K562 (cell line): ENCODE data around the gene WDR5B. TPM values are rescaled to one million over a fixed set of nuclear protein-coding genes. Genes with fewer than 3 reads are reported as not detected.
A peak's percentile ranks its signal among the peaks of the same experiment; 100 is the strongest.

Source experiments
- C11orf30 ChIP-seq: fragments of 450-650 bp; IDR thresholded peaks from 2 replicates; pipeline ENCODE4 v1.6.1; 2016; ENCODE audit warnings: low read depth, mild to moderate bottlenecking
- CBFB ChIP-seq: sonication (generic); formaldehyde crosslinking; IDR thresholded peaks from 2 replicates; pipeline ENCODE4 v1.4.0; 2020; ENCODE audit warnings: mild to moderate bottlenecking, missing genetic modification reagents
- CREB1 ChIP-seq, 2 experiments: sonication (generic) in 1 of 2; formaldehyde crosslinking in 1 of 2; IDR thresholded peaks; 2 replicates each; pipeline versions ENCODE4 v1.6.1 to v1.8.0; 2012 to 2022; ENCODE audit warnings: inconsistent platforms in 1 of 2, mild to moderate bottlenecking in 1 of 2, missing genetic modification reagents in 1 of 2, moderate library complexity in 1 of 2
- GATAD2B ChIP-seq: fragments of 450-650 bp; IDR thresholded peaks from 2 replicates; pipeline ENCODE4 v1.6.1; 2017; ENCODE audit warnings: mild to moderate bottlenecking, borderline replicate concordance
- HNRNPLL ChIP-seq: fragments of 200-400 bp; formaldehyde crosslinking; IDR thresholded peaks from 2 replicates; pipeline ENCODE4 v1.6.1; 2017; ENCODE audit warnings: low read length, low read depth, mild to moderate bottlenecking; ENCODE audit not compliant: poor library complexity, severe bottlenecking
- HOXB6 ChIP-seq: fragments of 250-450 bp; sonication (Bioruptor Pico); IDR thresholded peaks from 2 replicates; pipeline ENCODE4 v1.5.1; 2022; ENCODE audit warnings: mild to moderate bottlenecking, borderline replicate concordance
- NR1H2 ChIP-seq: sonication (generic); formaldehyde crosslinking; IDR thresholded peaks from 2 replicates; pipeline ENCODE4 v1.4.0; 2020; ENCODE audit warnings: mild to moderate bottlenecking, missing genetic modification reagents
- NR3C1 ChIP-seq: sonication (generic); formaldehyde crosslinking; IDR thresholded peaks from 2 replicates; pipeline ENCODE4 v1.8.1; 2022; ENCODE audit warnings: missing genetic modification reagents
- POLR2A ChIP-seq: fragments of 450-650 bp; conservative IDR thresholded peaks from 2 replicates; pipeline ENCODE4 v1.6.1; 2016
- SRF ChIP-seq, 2 experiments: fragments of 250-450, 450-650 bp in 1 of 2; sonication (Bioruptor Pico) in 1 of 2; sonication (generic) in 1 of 2; formaldehyde crosslinking; IDR thresholded peaks; 2 replicates each; pipeline versions ENCODE4 v1.5.0 to v1.5.1; 2020 to 2022; ENCODE audit warnings: mild to moderate bottlenecking in 1 of 2, missing genetic modification reagents in 1 of 2
- ZNF174 ChIP-seq: fragments of 250-450 bp; sonication (Bioruptor Pico); IDR thresholded peaks from 2 replicates; pipeline ENCODE4 v1.4.0; 2020; ENCODE audit warnings: mild to moderate bottlenecking
- ZNF311 ChIP-seq: fragments of 250-450 bp; sonication (Bioruptor Pico); IDR thresholded peaks from 2 replicates; pipeline ENCODE4 v1.4.0; 2020; ENCODE audit warnings: mild to moderate bottlenecking, moderate library complexity
- ZNF77 ChIP-seq: fragments of 250-450 bp; sonication (Bioruptor Pico); IDR thresholded peaks from 2 replicates; pipeline ENCODE4 v1.5.0; 2020
- polyA plus RNA-seq, 8 experiments: library from polyadenylated mRNA; depleted of rRNA in 4 of 8; stranded (reverse) in 5 of 8; unstranded in 3 of 8; fragments of >200 nt; fragmentation: Nextera tagmentation in 2 of 8; fragmentation: Illumina TruSeq in 1 of 8; extraction: Ambion mirVana in 2 of 8; extraction: Trizol in 1 of 8; gene quantifications; 2 replicates each; pipeline versions ENCODE4 v1.2.1 to v1.2.3, GENCODE V29; 2011 to 2014; ENCODE audit warnings: inconsistent platforms in 1 of 8, missing spikeins in 1 of 8
- total RNA-seq, 7 experiments: library from RNA; depleted of rRNA in 6 of 7; stranded (reverse); fragments of >200 nt in 6 of 7; fragmentation: Illumina TruSeq in 2 of 7; extraction: Trizol in 2 of 7; gene quantifications; 2 replicates each; pipeline versions ENCODE4 v1.2.1 to v1.2.3, GENCODE V29; 2011 to 2021; ENCODE audit warnings: low replicate concordance in 1 of 7
- TF ChIP-seq, protein P1 (sequence below): fragments of 150-350 bp; conservative IDR thresholded peaks from 2 replicates; pipeline ENCODE4 v1.6.1; 2014; ENCODE audit warnings: low read length
- TF ChIP-seq, protein P2 (sequence below): fragments of 450-650 bp; IDR thresholded peaks from 2 replicates; pipeline ENCODE4 v1.6.1; 2014; ENCODE audit warnings: low read depth, mild to moderate bottlenecking, moderate library complexity, borderline replicate concordance
- TF ChIP-seq, protein P3 (sequence below), 2 experiments: IDR thresholded peaks; 2 replicates each; pipeline ENCODE4 v1.6.1; 2012; ENCODE audit warnings: improper control_type of control experiment in 2 of 2, low read depth in 2 of 2, low read length in 2 of 2, borderline replicate concordance in 1 of 2
- TF ChIP-seq, protein P4 (sequence below): IDR thresholded peaks from 2 replicates; pipeline ENCODE4 v1.6.1; 2012; ENCODE audit warnings: low read depth, low read length, improper control_type of control experiment, borderline replicate concordance

The WDR5B gene
- total and polyA plus RNA-seq, 9 of the 15 experiments (the other 6 are each of a cell fraction or from before 2014, with no cell fraction given): 2.8 to 10.1 (median 4.2) TPM

DNA sequence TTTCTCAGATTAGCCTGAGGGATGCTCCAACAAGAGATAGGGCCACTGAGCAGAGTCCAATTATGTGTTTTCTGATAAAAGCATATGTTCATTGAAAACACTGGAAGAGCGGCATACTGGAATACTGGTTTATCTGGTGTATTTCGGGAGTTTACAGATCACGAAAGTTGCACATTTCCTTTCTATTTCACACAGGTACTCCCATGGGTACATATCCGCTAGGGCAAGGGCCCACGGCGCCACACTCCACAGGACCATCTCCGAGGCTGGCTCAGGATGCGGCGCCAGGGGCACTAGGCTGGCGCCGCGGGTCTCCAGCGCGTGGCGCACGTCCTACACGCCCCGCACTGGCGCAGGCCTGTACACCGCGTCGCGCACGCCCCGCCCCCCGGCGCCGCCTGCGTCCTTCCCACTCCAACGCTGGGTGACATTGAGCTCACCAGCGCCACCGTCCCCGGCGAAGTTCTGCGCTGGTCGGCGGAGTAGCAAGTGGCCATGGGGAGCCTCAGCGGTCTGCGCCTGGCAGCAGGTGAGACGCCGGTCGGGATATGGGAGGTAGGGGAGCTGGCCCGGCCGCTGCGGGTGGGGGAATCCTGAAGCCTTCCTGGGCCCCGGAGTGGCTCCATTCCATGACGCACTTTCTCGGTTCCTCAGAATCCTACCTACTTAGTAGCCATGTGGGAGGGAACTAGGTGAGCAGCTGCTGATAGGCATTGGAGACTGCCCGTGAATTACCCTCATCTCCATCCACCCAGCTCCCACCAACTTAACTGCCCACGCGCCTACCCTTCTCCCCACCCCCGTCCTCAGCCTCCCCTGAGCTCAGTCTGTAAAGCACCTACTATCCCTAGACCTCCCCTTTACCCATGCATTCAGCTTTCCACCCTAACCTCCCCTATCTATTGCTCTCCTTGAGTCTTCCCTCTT is 31.8 kb downstream of the WDR5B start, which contains the start of gene FAM162A (continued):
- TF ChIP-seq, protein P1, sequence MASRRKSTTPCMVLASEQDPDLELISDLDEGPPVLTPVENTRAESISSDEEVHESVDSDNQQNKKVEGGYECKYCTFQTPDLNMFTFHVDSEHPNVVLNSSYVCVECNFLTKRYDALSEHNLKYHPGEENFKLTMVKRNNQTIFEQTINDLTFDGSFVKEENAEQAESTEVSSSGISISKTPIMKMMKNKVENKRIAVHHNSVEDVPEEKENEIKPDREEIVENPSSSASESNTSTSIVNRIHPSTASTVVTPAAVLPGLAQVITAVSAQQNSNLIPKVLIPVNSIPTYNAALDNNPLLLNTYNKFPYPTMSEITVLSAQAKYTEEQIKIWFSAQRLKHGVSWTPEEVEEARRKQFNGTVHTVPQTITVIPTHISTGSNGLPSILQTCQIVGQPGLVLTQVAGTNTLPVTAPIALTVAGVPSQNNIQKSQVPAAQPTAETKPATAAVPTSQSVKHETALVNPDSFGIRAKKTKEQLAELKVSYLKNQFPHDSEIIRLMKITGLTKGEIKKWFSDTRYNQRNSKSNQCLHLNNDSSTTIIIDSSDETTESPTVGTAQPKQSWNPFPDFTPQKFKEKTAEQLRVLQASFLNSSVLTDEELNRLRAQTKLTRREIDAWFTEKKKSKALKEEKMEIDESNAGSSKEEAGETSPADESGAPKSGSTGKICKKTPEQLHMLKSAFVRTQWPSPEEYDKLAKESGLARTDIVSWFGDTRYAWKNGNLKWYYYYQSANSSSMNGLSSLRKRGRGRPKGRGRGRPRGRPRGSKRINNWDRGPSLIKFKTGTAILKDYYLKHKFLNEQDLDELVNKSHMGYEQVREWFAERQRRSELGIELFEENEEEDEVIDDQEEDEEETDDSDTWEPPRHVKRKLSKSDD: no peak
- peak; percentile 76 for TF ChIP-seq POLR2A
- TF ChIP-seq GATAD2B: 0 out of 2 replicates have a peak, but pooled peaks have one; percentile 50
- TF ChIP-seq, protein P2, sequence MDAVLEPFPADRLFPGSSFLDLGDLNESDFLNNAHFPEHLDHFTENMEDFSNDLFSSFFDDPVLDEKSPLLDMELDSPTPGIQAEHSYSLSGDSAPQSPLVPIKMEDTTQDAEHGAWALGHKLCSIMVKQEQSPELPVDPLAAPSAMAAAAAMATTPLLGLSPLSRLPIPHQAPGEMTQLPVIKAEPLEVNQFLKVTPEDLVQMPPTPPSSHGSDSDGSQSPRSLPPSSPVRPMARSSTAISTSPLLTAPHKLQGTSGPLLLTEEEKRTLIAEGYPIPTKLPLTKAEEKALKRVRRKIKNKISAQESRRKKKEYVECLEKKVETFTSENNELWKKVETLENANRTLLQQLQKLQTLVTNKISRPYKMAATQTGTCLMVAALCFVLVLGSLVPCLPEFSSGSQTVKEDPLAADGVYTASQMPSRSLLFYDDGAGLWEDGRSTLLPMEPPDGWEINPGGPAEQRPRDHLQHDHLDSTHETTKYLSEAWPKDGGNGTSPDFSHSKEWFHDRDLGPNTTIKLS: peak; percentile 47; the same call in 1 of the 2 replicates
- TF ChIP-seq HNRNPLL: peak; percentile 80
- peak in 1 of 2 experiments; percentile 45; a peak in 1 of 4 replicates for TF ChIP-seq SRF (CRISPR knock-in tag; IDR thresholded peaks at IDR 0.05)
- 0 out of 2 replicates have a peak, but pooled peaks have one; percentile 34 for TF ChIP-seq NR3C1 (CRISPR knock-in tag)
- peak; percentile 62 for TF ChIP-seq C11orf30
- TF ChIP-seq CREB1 (IDR thresholded peaks at IDR 0.05): peak; percentile 91
- peak; percentile 87 for TF ChIP-seq CREB1 (CRISPR knock-in tag; IDR thresholded peaks at IDR 0.05)
- no peak for TF ChIP-seq ZNF174 (CRISPR knock-in tag)
- TF ChIP-seq HOXB6 (CRISPR knock-in tag): no peak
- TF ChIP-seq CBFB (CRISPR knock-in tag): no peak
- TF ChIP-seq, protein P3, sequence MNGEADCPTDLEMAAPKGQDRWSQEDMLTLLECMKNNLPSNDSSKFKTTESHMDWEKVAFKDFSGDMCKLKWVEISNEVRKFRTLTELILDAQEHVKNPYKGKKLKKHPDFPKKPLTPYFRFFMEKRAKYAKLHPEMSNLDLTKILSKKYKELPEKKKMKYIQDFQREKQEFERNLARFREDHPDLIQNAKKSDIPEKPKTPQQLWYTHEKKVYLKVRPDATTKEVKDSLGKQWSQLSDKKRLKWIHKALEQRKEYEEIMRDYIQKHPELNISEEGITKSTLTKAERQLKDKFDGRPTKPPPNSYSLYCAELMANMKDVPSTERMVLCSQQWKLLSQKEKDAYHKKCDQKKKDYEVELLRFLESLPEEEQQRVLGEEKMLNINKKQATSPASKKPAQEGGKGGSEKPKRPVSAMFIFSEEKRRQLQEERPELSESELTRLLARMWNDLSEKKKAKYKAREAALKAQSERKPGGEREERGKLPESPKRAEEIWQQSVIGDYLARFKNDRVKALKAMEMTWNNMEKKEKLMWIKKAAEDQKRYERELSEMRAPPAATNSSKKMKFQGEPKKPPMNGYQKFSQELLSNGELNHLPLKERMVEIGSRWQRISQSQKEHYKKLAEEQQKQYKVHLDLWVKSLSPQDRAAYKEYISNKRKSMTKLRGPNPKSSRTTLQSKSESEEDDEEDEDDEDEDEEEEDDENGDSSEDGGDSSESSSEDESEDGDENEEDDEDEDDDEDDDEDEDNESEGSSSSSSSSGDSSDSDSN (IDR thresholded peaks at IDR 0.05; ENCODE audit: borderline replicate concordance in 1 of 2, low read depth in 2 of 2, low read length in 2 of 2): peak in 1 of 2 experiments; percentile 77; a peak in 1 of 4 replicates
- TF ChIP-seq ZNF77 (CRISPR knock-in tag): no peak
- TF ChIP-seq, protein P4, sequence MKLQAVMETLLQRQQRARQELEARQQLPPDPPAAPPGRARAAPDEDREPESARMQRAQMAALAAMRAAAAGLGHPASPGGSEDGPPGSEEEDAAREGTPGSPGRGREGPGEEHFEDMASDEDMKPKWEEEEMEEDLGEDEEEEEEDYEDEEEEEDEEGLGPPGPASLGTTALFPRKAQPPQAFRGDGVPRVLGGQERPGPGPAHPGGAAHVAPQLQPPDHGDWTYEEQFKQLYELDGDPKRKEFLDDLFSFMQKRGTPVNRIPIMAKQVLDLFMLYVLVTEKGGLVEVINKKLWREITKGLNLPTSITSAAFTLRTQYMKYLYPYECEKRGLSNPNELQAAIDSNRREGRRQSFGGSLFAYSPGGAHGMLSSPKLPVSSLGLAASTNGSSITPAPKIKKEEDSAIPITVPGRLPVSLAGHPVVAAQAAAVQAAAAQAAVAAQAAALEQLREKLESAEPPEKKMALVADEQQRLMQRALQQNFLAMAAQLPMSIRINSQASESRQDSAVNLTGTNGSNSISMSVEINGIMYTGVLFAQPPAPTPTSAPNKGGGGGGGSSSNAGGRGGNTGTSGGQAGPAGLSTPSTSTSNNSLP: no peak
- TF ChIP-seq NR1H2 (CRISPR knock-in tag): no peak
- TF ChIP-seq ZNF311 (CRISPR knock-in tag): no peak
